Measurements from ENCODE around the gene PLCL2. TPM values are rescaled to one million over a fixed set of nuclear protein-coding genes. Genes with fewer than 3 reads are reported as not detected.

PLCL2 gene
- total RNA-seq, 1 donor from 2014 or later, result 26.4 TPM

- H3K4me3 Mint-ChIP-seq, result no peak overlapping the region
- Histone ChIP-seq H3K9me3 (ENCODE audit: low read depth) (no peaks in the 10 kb centered on the region), H3K27ac (no peak overlapping the region), H3F3A (ENCODE audit: low read depth) (no peaks in the 10 kb centered on the region), H3K79me2 (ENCODE audit: low read depth) (no peaks in the 10 kb centered on the region), H2AFZ (replicated peaks) (no peak overlapping the region), H3K4me3 (no peak overlapping the region), H4K20me1 (ENCODE audit: low read depth) (no peaks in the 10 kb centered on the region), H3K9ac (no peak overlapping the region), H3K36me3 (no peaks in the 10 kb centered on the region), H3K27me3 (no peaks in the 10 kb centered on the region), H3K4me2 (no peak overlapping the region), H3K4me1 (peaks cover 3% of the 10 kb centered on the region)
- H3K36me3 Mint-ChIP-seq, result no peaks in the 10 kb centered on the region
- H3K4me1 Mint-ChIP-seq, result no peaks in the 10 kb centered on the region
- no peak for DNase-seq (ENCODE audit: low spot score)
- no peak overlapping the region for H3K27ac Mint-ChIP-seq
- H3K27me3 Mint-ChIP-seq (ENCODE audit: insufficient read depth, low read depth), result no peaks in the 10 kb centered on the region
- TF ChIP-seq EZH2 (IDR thresholded peaks at IDR 0.05) (no peak), EZH2phosphoT487 (IDR thresholded peaks at IDR 0.05) (no peak), CTCF (IDR thresholded peaks at IDR 0.05) (no peak)
- H3K9me3 Mint-ChIP-seq, result no peaks in the 10 kb centered on the region
These were observed 16.2 kb upstream of the PLCL2 start for GRCh38 chr3:16868513-16868912.

DNA sequence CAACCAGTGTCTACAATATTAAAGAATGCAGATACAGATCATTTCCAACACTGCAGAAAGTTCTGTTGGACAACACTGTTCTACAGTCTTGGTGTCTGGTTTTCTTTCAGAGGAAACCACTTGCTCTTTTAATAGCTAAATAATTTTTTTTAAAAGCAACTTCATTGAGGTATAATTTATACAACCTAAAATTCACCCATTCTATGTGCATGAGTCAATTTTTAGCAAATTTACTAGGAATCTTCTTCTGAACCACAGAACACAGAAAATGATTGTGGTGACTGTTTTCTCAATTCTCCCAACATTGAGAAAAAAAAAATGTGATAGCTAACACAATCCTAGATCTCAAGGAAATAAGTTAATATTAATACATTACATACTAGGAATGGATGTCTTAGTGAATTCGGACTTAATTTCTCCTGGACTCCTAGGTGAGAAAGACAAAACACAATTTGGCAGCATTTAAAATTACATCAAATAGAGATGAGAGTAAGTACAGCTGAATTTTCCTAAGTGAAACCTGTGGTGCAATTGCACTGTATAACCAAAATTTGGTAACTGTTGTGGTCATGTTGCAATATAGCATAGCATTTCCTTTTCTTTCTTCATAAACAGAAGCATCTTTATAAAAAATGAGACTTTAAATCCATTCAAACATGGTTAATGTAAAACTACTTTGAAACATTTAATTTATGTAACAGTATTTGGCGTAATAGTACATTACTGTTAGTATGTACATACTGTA lies 15.3 kb upstream of the PLCL2 start:
- no peak overlapping the region for H3K27ac ChIP-seq
- no peaks in the 10 kb centered on the region for H3K27me3 ChIP-seq
- no peaks in the 10 kb centered on the region for H3K79me2 ChIP-seq (ENCODE audit: low read depth)
- H3K4me3 Mint-ChIP-seq, result no peak overlapping the region
- H3K4me3 ChIP-seq, result no peak overlapping the region
- no peak overlapping the region for H3K4me2 ChIP-seq
- H3K27me3 Mint-ChIP-seq (ENCODE audit: insufficient read depth, low read depth), result no peaks in the 10 kb centered on the region
- H2AFZ ChIP-seq (replicated peaks), result no peak overlapping the region
- no peak for DNase-seq (ENCODE audit: low spot score)
- H3K36me3 ChIP-seq, result no peaks in the 10 kb centered on the region
- peaks cover 3% of the 10 kb centered on the region for H3K4me1 ChIP-seq
- no peaks in the 10 kb centered on the region for H3F3A ChIP-seq (ENCODE audit: low read depth)
- TF ChIP-seq CTCF (IDR thresholded peaks at IDR 0.05) (no peak), EZH2phosphoT487 (IDR thresholded peaks at IDR 0.05) (no peak), EZH2 (IDR thresholded peaks at IDR 0.05) (no peak)
- H3K9ac ChIP-seq, result no peak overlapping the region
- no peaks in the 10 kb centered on the region for H3K9me3 ChIP-seq (ENCODE audit: low read depth)
- no peaks in the 10 kb centered on the region for H4K20me1 ChIP-seq (ENCODE audit: low read depth)
- no peak overlapping the region for H3K27ac Mint-ChIP-seq
- no peaks in the 10 kb centered on the region for H3K4me1 Mint-ChIP-seq
- no peaks in the 10 kb centered on the region for H3K36me3 Mint-ChIP-seq
- no peaks in the 10 kb centered on the region for H3K9me3 Mint-ChIP-seq

DNA sequence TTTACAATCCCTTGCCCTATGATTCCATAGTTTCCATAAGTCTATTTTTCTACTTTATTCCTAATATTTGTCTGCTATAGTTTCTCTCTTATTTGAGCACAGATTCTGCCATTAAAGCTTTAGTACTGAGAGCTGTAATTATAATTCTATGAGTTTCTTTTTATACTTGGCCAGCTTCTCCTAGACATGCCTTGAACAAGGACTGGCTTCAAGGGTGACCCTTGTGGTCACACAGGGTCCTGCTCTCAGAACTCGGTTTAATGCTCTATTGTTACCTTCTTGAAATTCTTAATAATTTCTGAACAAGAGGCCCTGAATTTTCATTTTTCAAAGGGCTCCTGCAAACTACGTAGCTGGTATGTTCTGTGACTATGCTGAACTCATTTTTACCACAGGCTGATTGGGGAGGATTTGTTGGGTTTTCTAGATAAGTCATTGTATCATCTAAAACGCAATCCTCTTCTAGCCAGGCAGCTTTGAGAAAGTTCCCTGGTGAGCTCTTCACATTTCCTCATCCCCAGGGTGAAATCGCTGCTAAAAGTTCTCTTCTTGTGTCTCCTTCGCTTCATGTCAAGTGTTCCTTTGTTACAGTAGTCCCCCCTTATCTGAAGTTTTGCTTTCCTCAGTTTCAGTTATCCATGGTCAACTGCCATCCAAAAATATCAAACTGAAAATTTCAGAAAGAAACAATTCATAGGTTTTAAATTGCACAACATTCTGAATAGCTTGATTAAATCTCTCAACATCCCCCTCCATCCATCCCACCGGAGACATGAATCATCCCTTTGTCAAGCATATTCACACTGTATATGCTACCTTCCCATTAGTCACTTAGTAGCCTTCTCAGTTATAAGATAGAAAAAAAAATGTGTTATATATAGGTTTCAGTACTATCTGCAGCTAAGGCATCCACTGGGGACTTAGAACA lies 12.6 kb upstream of the PLCL2 start:
- Mint-ChIP-seq H3K36me3 (no peaks in the 10 kb centered on the region), H3K9me3 (no peaks in the 10 kb centered on the region)
- H3F3A ChIP-seq (ENCODE audit: low read depth), result no peaks in the 10 kb centered on the region

More for the DNA sequence above, 12.6 kb upstream of the PLCL2 start:
- Histone ChIP-seq H3K79me2 (ENCODE audit: low read depth) (no peaks in the 10 kb centered on the region), H3K4me3 (no peak overlapping the region), H3K4me1 (peaks cover 3% of the 10 kb centered on the region), H4K20me1 (ENCODE audit: low read depth) (no peaks in the 10 kb centered on the region), H3K27me3 (no peaks in the 10 kb centered on the region), H3K27ac (no peak overlapping the region), H3K9me3 (ENCODE audit: low read depth) (no peaks in the 10 kb centered on the region), H3K9ac (no peak overlapping the region), H3K36me3 (no peaks in the 10 kb centered on the region), H2AFZ (replicated peaks) (peak overlapping the region; percentile 54), H3K4me2 (no peak overlapping the region)
- no peak overlapping the region for H3K4me3 Mint-ChIP-seq
- H3K4me1 Mint-ChIP-seq, result no peaks in the 10 kb centered on the region
- H3K27me3 Mint-ChIP-seq (ENCODE audit: insufficient read depth, low read depth), result no peaks in the 10 kb centered on the region
- no peak for DNase-seq (ENCODE audit: low spot score)
- no peak for TF ChIP-seq EZH2phosphoT487 (IDR thresholded peaks at IDR 0.05)
- TF ChIP-seq EZH2 (IDR thresholded peaks at IDR 0.05), result no peak
- peak; percentile 12 for TF ChIP-seq CTCF (IDR thresholded peaks at IDR 0.05)
- H3K27ac Mint-ChIP-seq, result no peak overlapping the region
